HepG2 (cell line): ENCODE data around the gene TMEM143. TPM values are rescaled to one million over a fixed set of nuclear protein-coding genes. Genes with fewer than 3 reads are reported as not detected.

Experiments used
- ATM ChIP-seq: fragments of 450-650 bp; IDR thresholded peaks from 2 replicates; pipeline ENCODE4 v1.7.1; 2017; ENCODE audit warnings: mild to moderate bottlenecking, borderline replicate concordance
- CTCF ChIP-seq: sonication (generic); formaldehyde crosslinking; IDR thresholded peaks from 2 replicates; pipeline ENCODE4 v1.5.0; 2020; ENCODE audit warnings: mild to moderate bottlenecking, missing genetic modification reagents, moderate library complexity
- DNMT3B ChIP-seq: conservative IDR thresholded peaks from 2 replicates; pipeline ENCODE4 v1.6.1; 2016; ENCODE audit warnings: missing biosample characterization, control low read depth
- KLF6 ChIP-seq: IDR thresholded peaks from 2 replicates; pipeline ENCODE4 v1.8.0; 2016; ENCODE audit warnings: missing biosample characterization, missing genetic modification reagents
- NFIC ChIP-seq: IDR thresholded peaks from 2 replicates; pipeline ENCODE4 v1.6.1; 2012; ENCODE audit warnings: mild to moderate bottlenecking, low read length, inconsistent platforms
- RELA ChIP-seq: sonication (generic); formaldehyde crosslinking; IDR thresholded peaks from 2 replicates; pipeline ENCODE4 v1.4.0; 2020; ENCODE audit warnings: missing genetic modification reagents
- SALL2 ChIP-seq: sonication (generic); formaldehyde crosslinking; IDR thresholded peaks from 2 replicates; pipeline ENCODE4 v1.8.1; 2023; ENCODE audit warnings: mild to moderate bottlenecking, missing genetic modification reagents, inconsistent platforms
- SCMH1 ChIP-seq: sonication (generic); formaldehyde crosslinking; IDR thresholded peaks from 2 replicates; pipeline ENCODE4 v1.9.0; 2021; ENCODE audit warnings: missing genetic modification reagents, mild to moderate bottlenecking, borderline replicate concordance
- ZNF136 ChIP-seq: sonication (generic); formaldehyde crosslinking; IDR thresholded peaks from 2 replicates; pipeline ENCODE4 v1.8.1; 2022; ENCODE audit warnings: low read depth, mild to moderate bottlenecking, moderate library complexity, missing genetic modification reagents
- ZNF17 ChIP-seq: sonication (generic); formaldehyde crosslinking; IDR thresholded peaks from 2 replicates; pipeline ENCODE4 v1.5.0; 2020; ENCODE audit warnings: mild to moderate bottlenecking, missing genetic modification reagents
- ZNF335 ChIP-seq: sonication (generic); formaldehyde crosslinking; IDR thresholded peaks from 2 replicates; pipeline ENCODE4 v1.4.0; 2020; ENCODE audit warnings: missing genetic modification reagents
- ZNF367 ChIP-seq: sonication (generic); formaldehyde crosslinking; IDR thresholded peaks from 2 replicates; pipeline ENCODE4 v1.4.0; 2020; ENCODE audit warnings: missing genetic modification reagents, borderline replicate concordance
- ZNF570 ChIP-seq: sonication (generic); formaldehyde crosslinking; IDR thresholded peaks from 2 replicates; pipeline ENCODE4 v1.4.0; 2020; ENCODE audit warnings: mild to moderate bottlenecking, missing genetic modification reagents, borderline replicate concordance
- ZNF7 ChIP-seq: IDR thresholded peaks from 2 replicates; pipeline ENCODE4 v1.6.1; 2016; ENCODE audit warnings: missing biosample characterization, missing genetic modification reagents
- ZNF766 ChIP-seq: sonication (generic); formaldehyde crosslinking; IDR thresholded peaks from 2 replicates; pipeline ENCODE4 v1.5.0; 2020; ENCODE audit warnings: missing genetic modification reagents, borderline replicate concordance
- polyA plus RNA-seq, 8 experiments: library from polyadenylated mRNA; depleted of rRNA in 3 of 8; stranded (reverse) in 7 of 8; unstranded in 1 of 8; fragments of >200 nt; fragmentation: Illumina TruSeq in 4 of 8; extraction: Trizol in 4 of 8; gene quantifications; 2 replicates each; pipeline versions ENCODE4 v1.2.1 to v1.2.3, GENCODE V29; 2011 to 2016; ENCODE audit warnings: low read depth in 4 of 8, missing spikeins in 1 of 8, mixed read lengths in 1 of 8; ENCODE audit not compliant: insufficient read depth in 1 of 8
- total RNA-seq, 5 experiments: library from RNA; depleted of rRNA; stranded (reverse); fragments of >200 nt; fragmentation: Illumina TruSeq; extraction: Trizol; gene quantifications; 2 replicates each; pipeline ENCODE4 v1.2.3, GENCODE V29; 2016; ENCODE audit warnings: low read depth in 1 of 5
- TF ChIP-seq, protein P1 (sequence below), 2 experiments: fragments of 450-650 bp in 1 of 2; sonication (generic) in 1 of 2; formaldehyde crosslinking in 1 of 2; IDR thresholded peaks; 2 replicates each; pipeline versions ENCODE4 v1.6.1 to v1.8.0; 2016 to 2022; ENCODE audit warnings: antibody characterized with exemption in 1 of 2, mild to moderate bottlenecking in 1 of 2, missing genetic modification reagents in 1 of 2
- TF ChIP-seq, protein P2 (sequence below): sonication (generic); formaldehyde crosslinking; IDR thresholded peaks from 2 replicates; pipeline ENCODE4 v1.4.0; 2020; ENCODE audit warnings: low read depth, mild to moderate bottlenecking, missing genetic modification reagents

TMEM143 gene
- total and polyA plus RNA-seq, 2 of the 13 experiments (the other 11 are each of a cell fraction or from before 2014, with no cell fraction given), result 7.7 to 11.3 TPM

DNA sequence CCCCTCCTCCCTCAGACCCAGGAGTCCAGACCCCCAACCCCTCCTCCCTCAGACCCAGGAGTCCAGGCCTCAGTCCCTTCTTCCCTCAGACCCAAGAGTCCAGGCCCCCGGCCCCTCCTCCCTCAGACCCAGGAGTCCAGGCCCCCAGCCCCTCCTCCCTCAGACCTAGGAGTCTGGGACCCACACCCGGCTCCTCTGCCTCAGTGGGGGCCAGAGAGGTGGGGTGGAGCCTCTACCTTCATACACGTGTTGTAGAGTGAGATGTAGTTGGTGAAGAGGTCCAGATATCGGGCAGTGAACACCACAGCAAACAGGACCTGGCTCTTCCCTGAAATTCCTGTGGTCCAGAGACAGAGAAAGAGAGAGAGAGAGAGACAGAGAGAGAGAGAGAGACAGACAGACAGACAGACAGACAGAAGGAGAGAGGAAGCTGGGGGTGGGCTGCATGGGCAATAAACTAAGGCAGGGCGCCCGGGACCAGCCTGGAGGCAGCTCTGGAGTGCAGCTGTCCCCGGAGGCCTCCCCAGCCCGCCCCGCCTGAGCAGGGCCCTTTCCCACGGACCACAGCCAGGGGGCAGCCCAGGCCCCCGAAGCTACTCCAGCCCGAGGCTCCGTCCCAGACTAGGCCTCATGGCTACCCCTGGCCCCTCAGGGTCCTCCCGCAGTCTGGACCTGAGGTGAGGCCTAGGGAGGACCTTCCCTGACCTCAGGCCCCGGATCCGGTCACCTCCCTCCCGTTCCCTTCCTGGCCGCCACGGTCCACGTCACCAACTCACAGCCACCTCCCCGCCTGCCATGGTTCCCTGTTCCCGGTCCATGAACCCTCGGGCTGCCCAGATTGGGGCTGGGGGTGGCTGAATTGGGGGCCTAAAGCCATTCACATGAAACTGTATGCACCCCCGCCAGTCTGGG lies 26.7 kb upstream of the TMEM143 start (continued):
- TF ChIP-seq, protein P1, sequence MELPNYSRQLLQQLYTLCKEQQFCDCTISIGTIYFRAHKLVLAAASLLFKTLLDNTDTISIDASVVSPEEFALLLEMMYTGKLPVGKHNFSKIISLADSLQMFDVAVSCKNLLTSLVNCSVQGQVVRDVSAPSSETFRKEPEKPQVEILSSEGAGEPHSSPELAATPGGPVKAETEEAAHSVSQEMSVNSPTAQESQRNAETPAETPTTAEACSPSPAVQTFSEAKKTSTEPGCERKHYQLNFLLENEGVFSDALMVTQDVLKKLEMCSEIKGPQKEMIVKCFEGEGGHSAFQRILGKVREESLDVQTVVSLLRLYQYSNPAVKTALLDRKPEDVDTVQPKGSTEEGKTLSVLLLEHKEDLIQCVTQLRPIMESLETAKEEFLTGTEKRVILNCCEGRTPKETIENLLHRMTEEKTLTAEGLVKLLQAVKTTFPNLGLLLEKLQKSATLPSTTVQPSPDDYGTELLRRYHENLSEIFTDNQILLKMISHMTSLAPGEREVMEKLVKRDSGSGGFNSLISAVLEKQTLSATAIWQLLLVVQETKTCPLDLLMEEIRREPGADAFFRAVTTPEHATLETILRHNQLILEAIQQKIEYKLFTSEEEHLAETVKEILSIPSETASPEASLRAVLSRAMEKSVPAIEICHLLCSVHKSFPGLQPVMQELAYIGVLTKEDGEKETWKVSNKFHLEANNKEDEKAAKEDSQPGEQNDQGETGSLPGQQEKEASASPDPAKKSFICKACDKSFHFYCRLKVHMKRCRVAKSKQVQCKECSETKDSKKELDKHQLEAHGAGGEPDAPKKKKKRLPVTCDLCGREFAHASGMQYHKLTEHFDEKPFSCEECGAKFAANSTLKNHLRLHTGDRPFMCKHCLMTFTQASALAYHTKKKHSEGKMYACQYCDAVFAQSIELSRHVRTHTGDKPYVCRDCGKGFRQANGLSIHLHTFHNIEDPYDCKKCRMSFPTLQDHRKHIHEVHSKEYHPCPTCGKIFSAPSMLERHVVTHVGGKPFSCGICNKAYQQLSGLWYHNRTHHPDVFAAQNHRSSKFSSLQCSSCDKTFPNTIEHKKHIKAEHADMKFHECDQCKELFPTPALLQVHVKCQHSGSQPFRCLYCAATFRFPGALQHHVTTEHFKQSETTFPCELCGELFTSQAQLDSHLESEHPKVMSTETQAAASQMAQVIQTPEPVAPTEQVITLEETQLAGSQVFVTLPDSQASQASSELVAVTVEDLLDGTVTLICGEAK (IDR thresholded peaks at IDR 0.05), result no peak
- TF ChIP-seq, protein P1 (CRISPR knock-in tag; IDR thresholded peaks at IDR 0.05), result peak; percentile 69
- TF ChIP-seq ZNF136 (CRISPR knock-in tag) (no peak), ZNF766 (CRISPR knock-in tag) (no peak), ZNF7 (CRISPR knock-in tag) (no peak), ZNF570 (CRISPR knock-in tag) (peak; percentile 60; the same call in 1 of the 2 replicates), DNMT3B (CRISPR knock-in tag) (no peak; the same call in none of the 2 replicates), KLF6 (CRISPR knock-in tag) (no peak), RELA (CRISPR knock-in tag) (no peak), NFIC (no peak), ZNF335 (CRISPR knock-in tag) (no peak), ZNF17 (no peak), ATM (no peak), ZNF367 (CRISPR knock-in tag) (no peak), CTCF (CRISPR knock-in tag) (peak; percentile 77), SALL2 (no peak; the same call in 1 of the 2 replicates), SCMH1 (CRISPR knock-in tag) (no peak)
- TF ChIP-seq, protein P2, sequence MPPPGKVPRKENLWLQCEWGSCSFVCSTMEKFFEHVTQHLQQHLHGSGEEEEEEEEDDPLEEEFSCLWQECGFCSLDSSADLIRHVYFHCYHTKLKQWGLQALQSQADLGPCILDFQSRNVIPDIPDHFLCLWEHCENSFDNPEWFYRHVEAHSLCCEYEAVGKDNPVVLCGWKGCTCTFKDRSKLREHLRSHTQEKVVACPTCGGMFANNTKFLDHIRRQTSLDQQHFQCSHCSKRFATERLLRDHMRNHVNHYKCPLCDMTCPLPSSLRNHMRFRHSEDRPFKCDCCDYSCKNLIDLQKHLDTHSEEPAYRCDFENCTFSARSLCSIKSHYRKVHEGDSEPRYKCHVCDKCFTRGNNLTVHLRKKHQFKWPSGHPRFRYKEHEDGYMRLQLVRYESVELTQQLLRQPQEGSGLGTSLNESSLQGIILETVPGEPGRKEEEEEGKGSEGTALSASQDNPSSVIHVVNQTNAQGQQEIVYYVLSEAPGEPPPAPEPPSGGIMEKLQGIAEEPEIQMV (CRISPR knock-in tag), result peak; percentile 82; the same call in 1 of the 2 replicates
